Measurements from ENCODE around the gene DXO. TPM values are rescaled to one million over a fixed set of nuclear protein-coding genes. Genes with fewer than 3 reads are reported as not detected.

The DXO gene
- total and polyA plus RNA-seq, 4 donors: 11.9 to 23.9 (median 16.9) TPM

DNA sequence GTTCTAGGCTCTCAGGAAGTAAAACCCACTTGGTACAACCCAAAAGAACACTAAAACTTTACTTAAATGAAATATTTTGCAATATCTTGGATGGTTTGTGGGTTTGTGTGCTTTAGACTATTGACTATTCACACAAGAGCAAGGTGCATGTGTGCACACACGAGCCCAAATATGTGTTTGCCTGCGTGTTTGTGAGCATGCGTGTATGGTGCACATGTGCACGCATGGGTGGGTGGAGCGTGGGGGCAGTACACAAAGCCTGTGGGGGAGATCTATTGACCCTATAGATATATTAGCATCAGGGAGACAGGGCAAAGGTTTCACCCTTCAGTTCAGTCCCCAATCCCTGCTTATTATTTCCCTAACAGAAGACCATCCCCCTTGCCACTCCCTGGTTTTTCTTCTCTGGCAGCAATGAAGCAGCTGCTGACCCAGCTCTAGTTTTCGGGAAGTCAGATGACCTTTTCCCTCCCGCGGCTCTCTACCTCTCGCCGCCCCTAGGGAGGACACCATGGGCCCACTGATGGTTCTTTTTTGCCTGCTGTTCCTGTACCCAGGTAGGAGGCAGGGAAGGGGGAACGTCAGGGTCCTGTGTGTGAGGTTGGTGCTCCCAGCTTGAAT is 44.6 kb downstream of the DXO start, which contains the start of gene C2:
Gene C2, plus strand, starts transcription at position 476 of the 621 bp plus-strand sequence. Its CDS starts 36 bp downstream, at position 512.
- 58 to 73% methylated on average over 11 of the region's 11 CpGs for WGBS, 2 donors
- H3K27ac ChIP-seq (ENCODE audit: low read depth in 1 of 2, low read length in 1 of 2): peak within 1 kb of the TSS in 1 of 2 donors; percentile 81
- no peaks in the 10 kb centered on the region for H3K9me3 ChIP-seq (ENCODE audit: control insufficient read depth in 4 of 4, insufficient read depth in 3 of 4, low read length in 3 of 4)
- H3K4me3 ChIP-seq: peak within 1 kb of the TSS; percentile 29
- no peaks in the 10 kb centered on the region for H3K4me1 ChIP-seq (ENCODE audit: control insufficient read depth in 5 of 5, insufficient read depth in 5 of 5, low read length in 5 of 5)
- no peaks in the 10 kb centered on the region for H3K27me3 ChIP-seq (ENCODE audit: control insufficient read depth in 3 of 3, insufficient read depth in 3 of 3, low read length in 2 of 3)
- ATAC-seq (ENCODE audit: insufficient read depth, low FRiP score) (peak; percentile 56), DNase-seq (no peak)
- H3K36me3 ChIP-seq (ENCODE audit: control insufficient read depth in 4 of 4, insufficient read depth in 4 of 4, low read length in 4 of 4): no peaks in the 10 kb centered on the region
- TF ChIP-seq, protein P1, sequence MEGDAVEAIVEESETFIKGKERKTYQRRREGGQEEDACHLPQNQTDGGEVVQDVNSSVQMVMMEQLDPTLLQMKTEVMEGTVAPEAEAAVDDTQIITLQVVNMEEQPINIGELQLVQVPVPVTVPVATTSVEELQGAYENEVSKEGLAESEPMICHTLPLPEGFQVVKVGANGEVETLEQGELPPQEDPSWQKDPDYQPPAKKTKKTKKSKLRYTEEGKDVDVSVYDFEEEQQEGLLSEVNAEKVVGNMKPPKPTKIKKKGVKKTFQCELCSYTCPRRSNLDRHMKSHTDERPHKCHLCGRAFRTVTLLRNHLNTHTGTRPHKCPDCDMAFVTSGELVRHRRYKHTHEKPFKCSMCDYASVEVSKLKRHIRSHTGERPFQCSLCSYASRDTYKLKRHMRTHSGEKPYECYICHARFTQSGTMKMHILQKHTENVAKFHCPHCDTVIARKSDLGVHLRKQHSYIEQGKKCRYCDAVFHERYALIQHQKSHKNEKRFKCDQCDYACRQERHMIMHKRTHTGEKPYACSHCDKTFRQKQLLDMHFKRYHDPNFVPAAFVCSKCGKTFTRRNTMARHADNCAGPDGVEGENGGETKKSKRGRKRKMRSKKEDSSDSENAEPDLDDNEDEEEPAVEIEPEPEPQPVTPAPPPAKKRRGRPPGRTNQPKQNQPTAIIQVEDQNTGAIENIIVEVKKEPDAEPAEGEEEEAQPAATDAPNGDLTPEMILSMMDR (IDR thresholded peaks at IDR 0.05; ENCODE audit: control extremely low read depth, extremely low read depth): no peak
- H3K9ac ChIP-seq (ENCODE audit: insufficient read depth in 1 of 2, low read length in 2 of 2): no peak within 1 kb of the TSS

DNA sequence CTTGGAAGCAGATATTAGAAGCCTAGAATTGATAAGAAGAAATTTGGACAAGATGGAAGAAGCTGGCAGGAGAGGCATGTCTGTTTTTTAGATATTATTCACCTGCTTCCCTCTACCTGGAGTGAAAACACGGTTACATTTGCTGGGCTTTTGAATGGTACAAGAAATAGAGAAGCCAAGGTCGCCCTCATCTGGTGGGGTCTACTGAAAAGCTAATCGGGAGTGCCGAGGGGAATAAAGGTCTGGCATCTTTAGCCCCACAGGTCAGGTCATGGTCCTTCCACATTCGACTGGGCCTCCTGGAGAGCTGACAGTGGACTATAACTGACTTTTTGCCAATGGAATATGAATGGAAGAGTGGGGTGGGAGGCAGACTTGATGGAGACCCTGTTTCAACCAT is 49.0 kb downstream of the DXO start:
- ATAC-seq (ENCODE audit: insufficient read depth, low FRiP score) (no peak), DNase-seq (no peak)
- Histone ChIP-seq H3K27ac (ENCODE audit: low read depth in 1 of 2, low read length in 1 of 2) (no peak overlapping the region), H3K9me3 (ENCODE audit: control insufficient read depth in 4 of 4, insufficient read depth in 3 of 4, low read length in 3 of 4) (no peaks in the 10 kb centered on the region), H3K27me3 (ENCODE audit: control insufficient read depth in 3 of 3, insufficient read depth in 3 of 3, low read length in 2 of 3) (no peaks in the 10 kb centered on the region), H3K4me3 (no peak overlapping the region), H3K4me1 (ENCODE audit: control insufficient read depth in 5 of 5, insufficient read depth in 5 of 5, low read length in 5 of 5) (peaks cover 0 to 8% (median 0%) of the 10 kb centered on the region in 5 donors), H3K9ac (ENCODE audit: insufficient read depth in 1 of 2, low read length in 2 of 2) (no peak overlapping the region), H3K36me3 (ENCODE audit: control insufficient read depth in 4 of 4, insufficient read depth in 4 of 4, low read length in 4 of 4) (no peaks in the 10 kb centered on the region)
- TF ChIP-seq, protein P1 (IDR thresholded peaks at IDR 0.05; ENCODE audit: control extremely low read depth, extremely low read depth): no peak
- 14 to 22% methylated on average over 5 of the region's 5 CpGs for WGBS, 2 donors

DNA sequence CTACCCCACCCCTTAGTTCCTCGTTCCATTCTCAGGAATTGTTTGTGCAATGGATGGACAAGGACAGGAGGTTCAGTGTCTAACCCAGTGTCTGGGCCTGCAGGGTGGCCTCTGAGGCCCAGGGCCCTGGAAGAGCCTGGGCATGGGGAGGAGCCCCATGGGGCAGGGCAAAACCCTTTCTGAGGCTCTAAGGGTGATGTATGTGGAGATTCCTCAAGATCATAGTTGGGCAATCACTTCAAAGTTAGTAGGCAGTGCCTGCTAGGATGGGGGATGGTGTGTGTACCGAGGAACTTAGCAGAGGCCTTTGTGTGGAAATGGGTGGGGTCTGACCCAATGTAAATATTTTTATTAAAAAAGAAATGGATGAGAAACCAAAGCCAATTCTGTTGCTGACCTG is 51.1 kb downstream of the DXO start:
- 19 to 27% methylated on average over 2 of the region's 2 CpGs for WGBS, 2 donors
- H3K9me3 ChIP-seq (ENCODE audit: control insufficient read depth in 4 of 4, insufficient read depth in 3 of 4, low read length in 3 of 4): no peaks in the 10 kb centered on the region
- no peaks in the 10 kb centered on the region for H3K27me3 ChIP-seq (ENCODE audit: control insufficient read depth in 3 of 3, insufficient read depth in 3 of 3, low read length in 2 of 3)
- peaks cover 0 to 8% (median 0%) of the 10 kb centered on the region in 5 donors for H3K4me1 ChIP-seq (ENCODE audit: control insufficient read depth in 5 of 5, insufficient read depth in 5 of 5, low read length in 5 of 5)
- peak; percentile 47 for ATAC-seq (ENCODE audit: insufficient read depth, low FRiP score)
- peak overlapping the region in 1 of 2 donors; percentile 2 for H3K27ac ChIP-seq (ENCODE audit: low read depth in 1 of 2, low read length in 1 of 2)
- DNase-seq: peak in 2 of 3 donors; percentile 21 to 61
- TF ChIP-seq, protein P1 (IDR thresholded peaks at IDR 0.05; ENCODE audit: control extremely low read depth, extremely low read depth): no peak
- H3K4me3 ChIP-seq: no peak overlapping the region
- H3K36me3 ChIP-seq (ENCODE audit: control insufficient read depth in 4 of 4, insufficient read depth in 4 of 4, low read length in 4 of 4): no peaks in the 10 kb centered on the region
- no peak overlapping the region for H3K9ac ChIP-seq (ENCODE audit: insufficient read depth in 1 of 2, low read length in 2 of 2)

Small RNA genes within 50 kb of the gene (small RNA-seq; reads per million reads assigned to genes)
- gene AL645922.1 (ENCODE audit: low replicate concordance): not detected

Other genes with a start within 250 kb of the DXO start
Only the 30 nearest of the 33 such genes appear.
- gene MSH5, start 232.1 kb downstream of the DXO start, total RNA-seq: 10 to 100 TPM; 11.6 to 17.8 TPM
- 10 to 100 TPM in 1 of 2 donors, 1 to 10 TPM in 1; 4.5 to 15.1 TPM for gene MSH5, start 232.1 kb downstream of the DXO start, polyA plus RNA-seq
- gene SAPCD1, start 209.5 kb downstream of the DXO start, total RNA-seq: 1 to 10 TPM; 1.7 to 4.4 TPM
- gene SAPCD1, start 209.5 kb downstream of the DXO start, polyA plus RNA-seq: 1 to 10 TPM; 1.3 to 6.3 TPM
- gene VWA7, start 194.8 kb downstream of the DXO start, total RNA-seq: 10 to 100 TPM in 1 of 2 donors, 1 to 10 TPM in 1; 4.6 to 14.2 TPM
- gene VWA7, start 194.8 kb downstream of the DXO start, polyA plus RNA-seq: 1 to 10 TPM; 2.2 to 6.7 TPM
- 10 to 100 TPM; 32.2 to 95.4 TPM for gene VARS1, start 176.4 kb downstream of the DXO start, total RNA-seq
- 10 to 100 TPM; 36.3 to 45.8 TPM for gene VARS1, start 176.4 kb downstream of the DXO start, polyA plus RNA-seq
- gene LSM2, start 165.2 kb downstream of the DXO start, total RNA-seq: 10 to 100 TPM; 22.0 to 39.4 TPM
- gene LSM2, start 165.2 kb downstream of the DXO start, polyA plus RNA-seq: 10 to 100 TPM; 52.0 to 66.7 TPM
- 1 to 10 TPM; 1.9 to 2.3 TPM for gene HSPA1L, start 156.9 kb downstream of the DXO start, total RNA-seq
- gene HSPA1L, start 156.9 kb downstream of the DXO start, polyA plus RNA-seq: 1 to 10 TPM; 1.0 to 1.2 TPM
- 1,000 to 10,000 TPM in 1 of 2 donors, 100 to 1,000 TPM in 1; 118 to 1,149 TPM for gene HSPA1A, start 156.6 kb downstream of the DXO start, total RNA-seq
- 100 to 1,000 TPM in 1 of 2 donors, 10 to 100 TPM in 1; 90.6 to 161 TPM for gene HSPA1A, start 156.6 kb downstream of the DXO start, polyA plus RNA-seq
- 1,000 to 10,000 TPM in 1 of 2 donors, 10 to 100 TPM in 1; 99.7 to 1,377 TPM for gene HSPA1B, start 144.4 kb downstream of the DXO start, total RNA-seq
- gene HSPA1B, start 144.4 kb downstream of the DXO start, polyA plus RNA-seq: 10 to 100 TPM; 33.2 to 99.0 TPM
- 10 to 100 TPM; 53.2 to 71.3 TPM for gene NEU1, start 109.3 kb downstream of the DXO start, total RNA-seq
- gene NEU1, start 109.3 kb downstream of the DXO start, polyA plus RNA-seq: 10 to 100 TPM; 69.6 to 82.5 TPM
- gene SLC44A4, start 93.1 kb downstream of the DXO start, total RNA-seq: 100 to 1,000 TPM in 1 of 2 donors, 10 to 100 TPM in 1; 66.4 to 121 TPM
- 10 to 100 TPM; 22.2 to 33.0 TPM for gene SLC44A4, start 93.1 kb downstream of the DXO start, polyA plus RNA-seq
- gene EHMT2, start 74.4 kb downstream of the DXO start, total RNA-seq: 10 to 100 TPM; 37.6 to 43.4 TPM
- 10 to 100 TPM; 21.2 to 31.9 TPM for gene EHMT2, start 74.4 kb downstream of the DXO start, polyA plus RNA-seq
- gene ZBTB12, start 70.1 kb downstream of the DXO start, total RNA-seq: 1 to 10 TPM; 6.4 to 7.3 TPM
- gene ZBTB12, start 70.1 kb downstream of the DXO start, polyA plus RNA-seq: 1 to 10 TPM; 2.8 to 3.9 TPM
- gene C2, start 44.4 kb downstream of the DXO start, total RNA-seq: 100 to 1,000 TPM in 1 of 2 donors, 10 to 100 TPM in 1; 28.6 to 194 TPM
- 100 to 1,000 TPM in 1 of 2 donors, 10 to 100 TPM in 1; 69.1 to 230 TPM for gene C2, start 44.4 kb downstream of the DXO start, polyA plus RNA-seq
- 100 to 1,000 TPM; 212 to 255 TPM for gene CFB, start 26.0 kb downstream of the DXO start, total RNA-seq
- gene CFB, start 26.0 kb downstream of the DXO start, polyA plus RNA-seq: 100 to 1,000 TPM; 173 to 297 TPM
- 10 to 100 TPM; 57.5 to 69.0 TPM for gene NELFE, start 13.2 kb downstream of the DXO start, total RNA-seq
- 10 to 100 TPM; 53.1 to 59.9 TPM for gene NELFE, start 13.2 kb downstream of the DXO start, polyA plus RNA-seq
- gene SKIC2, start 13.0 kb downstream of the DXO start, total RNA-seq: 10 to 100 TPM; 28.1 to 70.6 TPM
- gene SKIC2, start 13.0 kb downstream of the DXO start, polyA plus RNA-seq: 10 to 100 TPM; 52.7 to 78.0 TPM
- gene C4A, start 9.9 kb upstream of the DXO start, total RNA-seq: 100 to 1,000 TPM in 1 of 2 donors, 10 to 100 TPM in 1; 82.6 to 183 TPM
- gene C4A, start 9.9 kb upstream of the DXO start, polyA plus RNA-seq: 100 to 1,000 TPM in 1 of 2 donors, 10 to 100 TPM in 1; 48.3 to 284 TPM
- gene C4B, start 42.7 kb upstream of the DXO start, total RNA-seq: 100 to 1,000 TPM; 168 to 170 TPM
- 100 to 1,000 TPM in 1 of 2 donors, 10 to 100 TPM in 1; 58.2 to 296 TPM for gene C4B, start 42.7 kb upstream of the DXO start, polyA plus RNA-seq
- gene CYP21A2, start 66.3 kb upstream of the DXO start, total RNA-seq: 1 to 10 TPM in 1 of 2 donors, under 1 TPM in 1; 0.43 to 1.5 TPM
- 1 to 10 TPM in 1 of 2 donors, under 1 TPM in 1; 0.48 to 1.9 TPM for gene CYP21A2, start 66.3 kb upstream of the DXO start, polyA plus RNA-seq
- 100 to 1,000 TPM in 1 of 2 donors, 10 to 100 TPM in 1; 56.9 to 117 TPM for gene TNXB, start 137.2 kb upstream of the DXO start, total RNA-seq
- gene TNXB, start 137.2 kb upstream of the DXO start, polyA plus RNA-seq: 10 to 100 TPM; 21.3 to 99.8 TPM
- 100 to 1,000 TPM in 1 of 2 donors, 10 to 100 TPM in 1; 50.3 to 101 TPM for gene ATF6B, start 156.1 kb upstream of the DXO start, total RNA-seq
- gene ATF6B, start 156.1 kb upstream of the DXO start, polyA plus RNA-seq: 10 to 100 TPM; 50.1 to 74.5 TPM
- 1 to 10 TPM; 2.5 to 4.2 TPM for gene FKBPL, start 158.2 kb upstream of the DXO start, total RNA-seq
- gene FKBPL, start 158.2 kb upstream of the DXO start, polyA plus RNA-seq: 1 to 10 TPM; 5.1 to 7.3 TPM
- 1 to 10 TPM in 1 of 2 donors, under 1 TPM in 1; 0.57 to 2.0 TPM for gene PRRT1, start 179.8 kb upstream of the DXO start, total RNA-seq
- gene PRRT1, start 179.8 kb upstream of the DXO start, polyA plus RNA-seq: 1 to 10 TPM in 1 of 2 donors, under 1 TPM in 1; 0.53 to 1.4 TPM
- 100 to 1,000 TPM in 1 of 2 donors, 10 to 100 TPM in 1; 14.9 to 212 TPM for gene PPT2, start 182.0 kb upstream of the DXO start, total RNA-seq
- gene PPT2, start 182.0 kb upstream of the DXO start, polyA plus RNA-seq: 1 to 10 TPM; 5.7 to 7.3 TPM
- 10 to 100 TPM in 1 of 2 donors, 1 to 10 TPM in 1; 9.6 to 10.5 TPM for gene EGFL8, start 192.5 kb upstream of the DXO start, total RNA-seq
- 10 to 100 TPM in 1 of 2 donors, 1 to 10 TPM in 1; 3.8 to 10.9 TPM for gene EGFL8, start 192.5 kb upstream of the DXO start, polyA plus RNA-seq
- 10 to 100 TPM; 24.7 to 52.6 TPM for gene AGPAT1, start 203.9 kb upstream of the DXO start, total RNA-seq
- gene AGPAT1, start 203.9 kb upstream of the DXO start, polyA plus RNA-seq: 10 to 100 TPM; 32.1 to 48.9 TPM
- 10 to 100 TPM; 45.2 to 66.7 TPM for gene RNF5, start 206.3 kb upstream of the DXO start, total RNA-seq
- gene RNF5, start 206.3 kb upstream of the DXO start, polyA plus RNA-seq: 10 to 100 TPM; 56.3 to 94.4 TPM
- gene AGER, start 212.1 kb upstream of the DXO start, total RNA-seq: 100 to 1,000 TPM; 178 to 342 TPM
- gene AGER, start 212.1 kb upstream of the DXO start, polyA plus RNA-seq: 1,000 to 10,000 TPM in 1 of 2 donors, 100 to 1,000 TPM in 1; 352 to 1,487 TPM
- 100 to 1,000 TPM in 1 of 2 donors, 10 to 100 TPM in 1; 86.7 to 128 TPM for gene PBX2, start 218.1 kb upstream of the DXO start, total RNA-seq
- 10 to 100 TPM; 56.0 to 85.2 TPM for gene PBX2, start 218.1 kb upstream of the DXO start, polyA plus RNA-seq
- 10 to 100 TPM in 1 of 2 donors, 1 to 10 TPM in 1; 8.1 to 54.0 TPM for gene GPSM3, start 220.5 kb upstream of the DXO start, total RNA-seq
- gene GPSM3, start 220.5 kb upstream of the DXO start, polyA plus RNA-seq: 100 to 1,000 TPM in 1 of 2 donors, 10 to 100 TPM in 1; 40.7 to 145 TPM

All from lung (tissue), 13 donors.